HG03135 (cell line): Measurements from ENCODE around the gene TSPAN18.

Source experiments
- ATAC-seq: cut with Tn5 transposase; IDR thresholded peaks from one replicate; pipeline ENCODE4 v1.9.1; 2021; ENCODE audit warnings: mild to moderate bottlenecking, moderate library complexity; ENCODE audit not compliant: unreplicated experiment

Gene TSPAN18

DNA sequence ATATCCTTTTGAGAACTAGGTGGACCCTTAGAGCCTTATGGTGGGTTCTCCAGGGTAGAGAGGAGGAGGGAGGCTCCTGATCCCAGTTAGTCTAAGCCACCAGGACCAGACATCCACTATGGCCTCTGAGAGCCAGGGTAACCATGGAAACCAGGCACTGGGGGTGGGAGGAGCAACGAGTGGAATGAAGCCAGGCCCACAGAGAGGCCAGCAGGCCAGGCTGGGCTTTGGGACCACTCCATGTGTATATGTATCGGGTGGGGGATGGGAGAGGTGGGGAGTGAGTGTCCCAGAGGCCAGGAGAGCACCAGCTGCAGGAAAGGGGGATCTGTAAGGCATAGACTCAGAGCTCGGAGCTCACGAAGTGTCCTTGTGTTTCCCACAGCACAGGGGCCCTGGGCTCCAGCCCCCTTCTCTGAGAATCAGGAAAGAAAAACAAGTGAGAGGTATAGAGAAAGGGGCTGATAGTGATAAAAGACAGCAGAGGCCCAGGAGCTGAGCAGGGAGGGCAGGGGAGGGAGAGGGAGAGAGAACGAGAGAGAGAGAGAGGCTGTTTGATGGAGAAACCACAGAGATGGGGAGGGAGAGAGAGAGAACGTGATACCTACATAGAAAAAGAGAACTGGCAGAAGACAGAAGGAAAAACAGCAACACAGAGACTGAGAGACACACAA, 15.5 kb upstream of the TSPAN18 start:
- no peak for ATAC-seq

DNA sequence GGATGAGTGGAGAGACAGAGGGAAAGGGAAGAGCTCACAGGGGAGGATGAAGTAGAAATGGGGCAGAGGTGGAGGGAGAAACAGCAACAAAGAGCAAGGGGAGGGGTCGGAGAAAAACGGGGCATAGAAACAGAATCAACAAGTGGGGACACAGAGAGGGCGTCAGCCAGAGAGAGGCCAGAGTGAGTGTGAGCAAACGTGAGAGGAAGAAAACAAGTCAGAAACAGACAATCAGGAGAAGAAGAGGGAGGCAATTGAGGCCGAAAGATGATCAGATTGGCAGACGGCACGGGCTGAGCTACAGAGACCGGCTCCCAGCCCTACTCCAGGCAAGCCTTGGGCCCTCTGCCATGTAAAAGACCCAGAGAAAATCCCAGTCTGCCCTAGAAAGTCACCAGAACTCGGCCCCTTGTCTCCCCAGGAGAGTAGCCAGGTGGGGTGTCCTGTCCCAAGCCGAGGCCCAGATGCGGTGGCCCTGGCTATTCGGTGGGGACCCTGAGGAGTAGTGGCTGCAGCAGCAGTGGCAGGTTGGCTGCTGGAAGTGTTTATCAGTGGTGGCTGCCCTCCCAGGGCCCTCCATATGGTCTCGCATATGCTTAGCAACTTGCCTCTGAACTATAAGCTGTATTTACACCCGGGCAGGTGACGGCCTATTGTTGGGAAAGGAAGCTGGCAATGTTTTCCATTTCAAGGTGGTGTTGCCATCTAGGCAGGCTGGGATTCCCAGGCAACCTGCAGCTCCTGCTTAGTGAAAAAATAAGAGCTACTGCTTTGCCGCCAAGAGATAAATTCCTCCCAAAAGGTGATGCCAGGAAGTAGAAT, 14.8 kb upstream of the TSPAN18 start:
- ATAC-seq = no peak

DNA sequence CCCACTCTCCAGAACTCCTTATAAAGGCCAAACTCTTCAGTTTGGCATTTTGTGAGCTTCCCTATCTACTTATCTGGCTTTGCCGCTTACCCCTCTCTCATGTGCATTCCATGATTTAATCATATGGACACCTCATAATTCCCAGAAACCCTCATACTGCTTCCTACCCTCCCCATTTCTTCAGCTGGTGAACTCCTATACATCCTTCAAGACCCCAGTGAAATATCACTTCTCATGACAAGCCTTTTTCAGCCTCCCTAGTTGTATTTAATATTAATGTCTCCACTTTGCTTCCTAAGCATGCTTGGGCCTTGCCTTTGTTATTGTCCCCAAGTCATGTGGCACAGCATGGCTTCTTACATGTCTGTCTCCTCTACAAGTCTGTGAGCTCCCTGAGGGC, 13.7 kb upstream of the TSPAN18 start:
- no peak for ATAC-seq

DNA sequence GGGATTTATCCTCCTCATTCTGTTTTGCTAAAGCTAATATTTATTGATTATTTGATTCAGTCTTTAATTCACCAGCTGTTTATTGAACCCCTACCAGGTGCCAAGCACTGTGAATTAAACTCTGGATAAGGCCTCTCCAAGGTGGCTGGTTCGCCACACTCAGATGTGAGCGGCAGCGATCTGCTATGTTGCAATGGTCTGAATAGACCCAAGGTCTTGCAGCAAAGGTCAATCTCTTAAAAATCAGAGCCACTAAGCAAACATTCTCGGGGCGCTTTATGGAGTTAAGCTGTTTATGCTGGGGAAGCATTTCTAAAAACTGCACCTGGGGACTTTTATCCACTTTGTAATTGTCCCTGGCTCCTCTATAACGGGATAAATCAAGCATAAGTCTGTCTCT, 10.5 kb upstream of the TSPAN18 start:
- no peak for ATAC-seq

GRCh38 chr11:44718057-44718456, 8.7 kb upstream of the TSPAN18 start:
- ATAC-seq = no peak

DNA sequence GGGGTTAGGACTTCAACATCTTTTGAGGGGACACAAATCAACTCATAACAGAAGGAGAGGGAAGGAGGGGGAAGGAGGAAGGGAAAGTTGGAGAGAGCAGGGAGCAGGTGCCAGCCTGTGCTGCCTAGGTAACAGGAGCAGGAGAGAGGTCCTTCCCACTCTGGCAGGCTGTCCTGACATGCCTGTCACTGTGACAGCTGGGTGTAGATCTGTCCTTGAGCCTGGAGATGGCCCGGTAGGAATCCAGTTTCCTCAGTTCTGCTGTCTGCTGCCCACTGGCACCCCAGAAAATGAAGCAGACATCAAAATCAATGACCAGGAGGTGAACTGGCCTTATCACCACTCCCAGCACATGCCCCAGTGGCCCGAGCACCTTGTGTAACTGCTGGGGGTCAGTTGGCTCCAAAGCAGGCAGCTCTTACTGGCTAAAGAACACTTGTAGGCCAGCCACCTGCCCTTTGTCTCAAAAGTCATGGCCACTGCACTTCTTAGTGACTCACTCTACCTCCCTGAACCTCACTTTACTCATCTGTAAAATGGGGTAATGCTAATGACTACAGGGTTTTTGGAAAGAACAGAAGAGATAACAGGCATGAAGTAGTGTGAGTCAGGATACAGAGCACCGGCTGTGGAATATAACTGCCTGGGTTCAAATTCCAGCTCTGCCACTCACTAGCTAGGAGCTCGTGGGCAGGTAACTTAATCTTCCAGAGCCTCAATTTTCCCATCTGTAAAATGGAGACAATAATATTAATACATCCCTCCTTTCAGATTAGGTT, 8.0 kb upstream of the TSPAN18 start:
- ATAC-seq = no peak

DNA sequence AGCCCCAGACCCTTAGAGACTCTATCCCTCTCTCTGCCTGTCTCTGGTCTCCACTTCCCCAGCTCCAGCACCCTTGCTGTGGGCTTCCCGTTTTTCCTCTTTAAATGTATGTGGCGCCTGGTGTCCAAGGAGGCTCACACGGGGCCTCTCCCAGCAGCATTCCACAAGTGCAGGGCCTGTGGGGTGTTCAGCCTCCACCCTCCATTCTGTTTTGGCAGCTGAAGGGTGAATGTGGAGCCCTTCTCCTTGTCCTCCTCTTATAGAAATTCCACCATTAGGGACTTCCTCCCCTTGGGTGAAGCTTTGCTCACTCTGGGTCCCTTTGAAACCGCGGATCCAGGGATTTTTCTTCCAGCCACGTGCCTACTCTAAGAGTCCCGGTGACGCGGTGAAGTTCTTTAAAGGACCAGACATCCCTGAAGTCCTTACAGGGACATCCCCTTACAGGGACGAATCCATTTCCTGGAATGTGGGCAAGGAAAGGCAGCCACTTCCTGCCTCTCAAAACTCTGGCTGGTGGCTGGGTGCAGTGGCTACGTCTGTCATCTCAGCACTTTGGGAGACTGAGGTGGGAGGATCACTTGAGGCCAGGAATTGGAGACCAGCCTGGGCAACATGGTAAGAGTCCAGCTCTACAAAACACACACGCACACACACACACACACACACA, 1.6 kb upstream of the TSPAN18 start:
- ATAC-seq = no peak

- no peak for ATAC-seq
These were observed 942 bp upstream of the TSPAN18 start for GRCh38 chr11:44725757-44726282.

GRCh38 chr11:44727114-44727372, 281 bp downstream of the TSPAN18 start:
- ATAC-seq = no peak

- no peak for ATAC-seq
These were observed 868 bp downstream of the TSPAN18 start for GRCh38 chr11:44727373-44728287.

GRCh38 chr11:44728491-44728910, 1.7 kb downstream of the TSPAN18 start:
- no peak for ATAC-seq

DNA sequence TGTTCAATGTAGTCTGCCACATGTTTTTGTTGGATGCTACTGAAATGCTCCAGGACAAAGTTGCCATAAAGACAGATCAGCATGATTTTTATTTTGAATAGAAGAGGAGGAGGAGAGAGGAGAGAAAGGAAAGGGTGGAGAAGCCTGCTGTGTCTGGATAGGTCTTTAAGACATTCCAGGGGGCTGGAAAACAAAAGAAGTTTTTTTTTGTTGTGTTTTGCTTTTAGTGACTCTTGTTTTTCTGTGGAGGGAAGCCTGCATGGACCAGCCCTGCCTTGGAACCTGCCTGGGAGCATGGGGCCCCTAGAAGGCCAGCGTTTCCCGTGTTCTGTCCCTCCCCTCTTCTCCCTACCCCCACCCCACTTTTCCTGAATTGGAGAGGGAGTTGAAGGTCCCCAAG, 2.3 kb downstream of the TSPAN18 start:
- ATAC-seq = no peak

GRCh38 chr11:44729713-44730112, 3.0 kb downstream of the TSPAN18 start:
- no peak for ATAC-seq

- no peak for ATAC-seq
These were observed 4.0 kb downstream of the TSPAN18 start for GRCh38 chr11:44730775-44731174.

DNA sequence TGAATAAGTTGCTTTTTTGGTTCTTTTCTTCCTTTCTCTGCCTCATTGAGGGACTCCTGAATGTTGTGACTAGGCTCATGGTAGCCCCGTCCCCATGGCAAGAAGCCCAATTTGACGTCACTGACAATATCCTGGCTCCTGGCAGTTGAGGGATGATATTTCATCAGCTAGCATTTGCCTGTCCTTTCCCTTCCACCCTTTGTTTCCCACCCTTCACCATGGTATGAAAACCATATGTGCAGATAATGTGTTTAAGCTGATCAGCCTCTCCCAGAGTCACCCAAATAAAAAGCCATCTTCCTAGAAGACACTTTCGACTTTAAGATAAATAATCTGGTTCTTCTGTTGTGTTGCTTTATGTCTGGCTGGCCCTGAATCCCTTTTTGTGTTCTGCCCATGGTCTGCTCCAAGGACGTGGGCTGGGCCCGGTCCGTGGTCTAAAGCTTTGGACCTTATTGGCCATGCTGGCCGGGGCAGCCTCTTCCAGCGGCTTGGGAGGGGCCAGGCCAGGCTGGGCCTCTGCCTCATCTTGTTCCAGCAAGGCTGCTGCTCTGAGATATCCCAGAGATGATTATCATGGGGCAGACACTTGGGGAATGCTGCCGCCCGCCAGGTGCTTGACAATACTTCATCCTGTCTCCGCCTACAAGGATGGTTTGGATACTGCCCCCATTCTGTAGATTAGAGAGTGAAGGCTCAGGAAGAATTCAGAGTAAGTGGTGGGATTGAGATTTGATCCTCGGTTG, 5.1 kb downstream of the TSPAN18 start:
- no peak for ATAC-seq

GRCh38 chr11:44732564-44732963, 5.8 kb downstream of the TSPAN18 start:
- ATAC-seq = no peak

- ATAC-seq = no peak
These were observed 7.1 kb downstream of the TSPAN18 start for GRCh38 chr11:44733877-44734276.

- ATAC-seq = no peak
These were observed 8.2 kb downstream of the TSPAN18 start for GRCh38 chr11:44734843-44735381.

DNA sequence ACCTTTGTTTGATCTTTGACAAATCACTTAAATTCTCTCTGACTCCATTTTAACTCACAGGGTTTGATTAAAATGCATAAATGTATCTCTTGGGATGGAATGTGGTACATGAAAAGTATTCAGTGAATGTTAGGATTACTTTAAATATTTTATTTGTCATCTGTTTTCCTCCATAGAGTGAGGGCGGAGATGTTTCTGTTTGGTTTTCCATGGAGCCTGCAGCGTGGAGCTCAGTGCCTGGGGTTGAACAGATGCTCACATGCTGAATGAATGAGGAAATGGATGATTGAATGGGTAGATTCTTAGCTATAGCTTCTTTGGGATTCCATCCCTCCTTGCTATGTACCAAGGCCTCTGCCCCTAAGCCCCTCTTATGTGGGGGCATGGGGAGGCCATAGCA, 10.0 kb downstream of the TSPAN18 start:
- no peak for ATAC-seq
